ENCODE results near the gene TBC1D9B.

The TBC1D9B gene

GRCh38 chr5:179913461-179913860, 5.8 kb upstream of the TBC1D9B start:
- Mint-ChIP-seq H3K4me3 (no peak overlapping the region), H3K27me3 (ENCODE audit: low read depth) (peaks cover 4% of the 10 kb centered on the region), H3K36me3 (ENCODE audit: low read depth) (no peaks in the 10 kb centered on the region), H3K4me1 (no peaks in the 10 kb centered on the region), H3K9me3 (no peaks in the 10 kb centered on the region), H3K27ac (no peak overlapping the region)
- TF ChIP-seq CTCF (IDR thresholded peaks at IDR 0.05; ENCODE audit: unreplicated experiment in 3 of 3) = no peak

- no peaks in the 10 kb centered on the region for H3K36me3 Mint-ChIP-seq (ENCODE audit: low read depth)
- H3K27ac Mint-ChIP-seq = no peak overlapping the region
- H3K9me3 Mint-ChIP-seq = no peaks in the 10 kb centered on the region
- no peak overlapping the region for H3K4me3 Mint-ChIP-seq
- H3K27me3 Mint-ChIP-seq (ENCODE audit: low read depth) = peaks cover 3% of the 10 kb centered on the region
- no peak for TF ChIP-seq CTCF (IDR thresholded peaks at IDR 0.05; ENCODE audit: unreplicated experiment in 3 of 3)
- H3K4me1 Mint-ChIP-seq = no peaks in the 10 kb centered on the region
Observed at GRCh38 chr5:179912951-179913350, 5.3 kb upstream of the TBC1D9B start.

GRCh38 chr5:179912386-179912785, 4.7 kb upstream of the TBC1D9B start:
- Mint-ChIP-seq H3K36me3 (ENCODE audit: low read depth) (no peaks in the 10 kb centered on the region), H3K27me3 (ENCODE audit: low read depth) (peaks cover 3% of the 10 kb centered on the region)

GRCh38 chr5:179909224-179909623, 1.5 kb upstream of the TBC1D9B start:
- Mint-ChIP-seq H3K4me1 (peaks cover 5% of the 10 kb centered on the region), H3K27ac (no peak overlapping the region), H3K36me3 (ENCODE audit: low read depth) (peaks cover 11% of the 10 kb centered on the region), H3K4me3 (peak overlapping the region; percentile 69 to 79 (median 76)), H3K27me3 (ENCODE audit: low read depth) (no peaks in the 10 kb centered on the region), H3K9me3 (no peaks in the 10 kb centered on the region)
- no peak for TF ChIP-seq CTCF (IDR thresholded peaks at IDR 0.05; ENCODE audit: unreplicated experiment in 3 of 3)

More at GRCh38 chr5:179912386-179912785, 4.7 kb upstream of the TBC1D9B start:
- Mint-ChIP-seq H3K4me1 (no peaks in the 10 kb centered on the region), H3K9me3 (no peaks in the 10 kb centered on the region), H3K4me3 (no peak overlapping the region), H3K27ac (no peak overlapping the region)
- no peak for TF ChIP-seq CTCF (IDR thresholded peaks at IDR 0.05; ENCODE audit: unreplicated experiment in 3 of 3)

- Mint-ChIP-seq H3K36me3 (ENCODE audit: low read depth) (peaks cover 15% of the 10 kb centered on the region), H3K4me1 (peaks cover 5% of the 10 kb centered on the region), H3K27ac (no peak overlapping the region), H3K4me3 (peak overlapping the region; percentile 76 to 83 (median 79)), H3K9me3 (no peaks in the 10 kb centered on the region), H3K27me3 (ENCODE audit: low read depth) (no peaks in the 10 kb centered on the region)
- peak in 2 of 3 experiments; percentile 19 to 23 for TF ChIP-seq CTCF (IDR thresholded peaks at IDR 0.05; ENCODE audit: unreplicated experiment in 3 of 3)
Observed at GRCh38 chr5:179908528-179908927, 831 bp upstream of the TBC1D9B start.

GRCh38 chr5:179906795-179907555, 722 bp downstream of the TBC1D9B start:
- TF ChIP-seq CTCF (IDR thresholded peaks at IDR 0.05; ENCODE audit: unreplicated experiment in 3 of 3) = no peak
- peaks cover 17% of the 10 kb centered on the region for H3K36me3 Mint-ChIP-seq (ENCODE audit: low read depth)
- H3K9me3 Mint-ChIP-seq = no peaks in the 10 kb centered on the region
- H3K27ac Mint-ChIP-seq = peak overlapping the region in 2 of 3 experiments; percentile 39 to 56
- H3K4me1 Mint-ChIP-seq = peaks cover 5% of the 10 kb centered on the region
- H3K27me3 Mint-ChIP-seq (ENCODE audit: low read depth) = no peaks in the 10 kb centered on the region
- H3K4me3 Mint-ChIP-seq = peak overlapping the region; percentile 88 to 91 (median 91)
